MV-4-11 (cell line): ENCODE data around the gene NDUFB10.

Source experiments
- DNase-seq: peaks from one replicate; lab custom pipeline; 2025; lab: John Stamatoyannopoulos, UW

Gene NDUFB10

GRCh38 chr16:2002406-2003230 is 43.3 kb downstream of the NDUFB10 start:
- DNase-seq: no peak

- DNase-seq: no peak
These were observed 44.0 kb downstream of the NDUFB10 start for GRCh38 chr16:2003231-2003826.

GRCh38 chr16:2003827-2004641 is 44.7 kb downstream of the NDUFB10 start:
- DNase-seq: peak; percentile 84

- no peak for DNase-seq
These were observed 45.6 kb downstream of the NDUFB10 start for GRCh38 chr16:2004795-2005517.

DNA sequence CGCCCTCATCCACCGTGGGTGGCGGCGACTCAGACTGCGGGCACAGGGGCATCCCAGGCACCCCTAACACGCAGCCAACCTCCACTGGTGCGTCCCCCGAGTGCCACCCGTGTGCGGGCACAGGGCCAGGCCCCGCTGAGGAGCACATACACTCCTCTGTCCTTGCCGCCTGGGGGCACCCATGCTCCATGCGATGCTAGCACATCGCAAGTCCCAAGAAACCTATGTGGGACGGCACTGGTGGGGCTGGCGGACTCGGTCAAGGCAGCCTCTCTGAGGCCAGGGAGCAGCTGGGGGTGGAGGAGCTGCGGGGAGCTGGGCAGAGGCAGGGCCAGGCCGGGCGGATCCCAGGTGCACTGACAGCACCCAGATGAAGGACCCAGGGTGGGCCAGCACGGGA is 46.3 kb downstream of the NDUFB10 start:
- no peak for DNase-seq

- no peak for DNase-seq
These were observed 47.0 kb downstream of the NDUFB10 start for GRCh38 chr16:2006317-2006716.

- DNase-seq: no peak
These were observed 47.9 kb downstream of the NDUFB10 start for GRCh38 chr16:2007081-2007836.

GRCh38 chr16:2008009-2008526 is 48.7 kb downstream of the NDUFB10 start:
- DNase-seq: peak; percentile 80

DNA sequence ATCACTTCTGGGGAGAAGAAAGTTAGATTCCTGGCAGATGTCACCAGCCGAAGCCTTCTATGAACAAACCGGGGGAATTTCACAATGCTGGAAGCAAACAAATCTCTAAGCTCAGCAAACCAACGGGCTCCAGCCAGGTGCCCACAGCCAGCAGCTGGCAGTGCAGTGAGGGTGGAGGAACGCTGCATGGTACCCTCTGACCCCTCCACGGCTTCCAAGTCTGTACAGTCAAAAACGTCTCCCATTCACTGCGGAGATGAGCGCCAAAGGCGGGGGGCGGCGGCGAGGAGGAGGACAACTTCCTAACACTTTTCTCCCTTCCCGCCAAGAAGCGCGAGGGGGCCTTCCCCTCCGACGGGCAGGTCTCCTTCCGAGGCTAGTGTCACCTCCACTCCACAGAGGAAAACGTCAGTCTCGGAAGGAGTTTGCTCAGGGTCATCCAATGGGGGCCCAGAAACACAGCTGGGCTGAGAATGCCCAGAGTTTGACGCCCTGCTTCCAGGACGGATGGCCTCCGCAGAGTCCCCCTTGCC is 49.4 kb downstream of the NDUFB10 start:
- peak; percentile 47 for DNase-seq

- DNase-seq: no peak
These were observed 49.9 kb downstream of the NDUFB10 start for GRCh38 chr16:2009164-2009711.

DNA sequence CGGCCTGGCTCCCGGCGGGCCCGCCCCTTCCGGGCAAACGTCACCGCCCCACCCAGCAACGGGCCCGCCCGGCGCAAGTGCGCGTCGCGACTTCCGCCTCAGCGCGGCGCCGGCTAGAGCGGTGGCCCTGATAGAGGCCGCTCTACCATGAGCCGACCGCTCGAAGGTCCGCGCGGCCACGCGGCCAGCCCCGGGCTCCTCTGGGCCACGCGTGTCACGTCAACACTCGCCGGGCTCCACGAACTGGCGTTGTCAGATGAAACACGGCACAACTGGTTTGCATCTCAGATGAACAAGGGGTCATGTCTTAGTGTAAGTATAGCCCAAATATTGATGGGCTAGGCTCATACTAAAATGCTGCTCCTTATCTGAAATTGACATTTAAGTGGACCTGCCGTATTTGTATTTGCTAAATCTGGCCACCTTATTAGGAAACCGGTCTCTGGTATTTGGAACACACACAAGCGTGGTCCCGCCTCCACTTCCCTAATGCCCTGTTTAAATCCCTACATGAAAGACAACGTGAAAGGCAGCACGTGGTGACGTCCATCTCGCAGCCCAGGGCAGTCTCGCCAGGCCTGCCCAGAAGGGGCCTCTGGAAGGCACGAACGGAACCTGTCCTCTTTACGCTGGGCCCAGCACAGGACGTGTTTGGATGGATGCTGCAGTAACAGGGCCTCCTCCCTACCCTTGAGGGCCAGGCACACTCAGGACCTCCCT is 50.6 kb downstream of the NDUFB10 start, which contains the start of gene ZNF598:
Gene ZNF598 (minus strand): TSS at position 31 of the 720 bp plus-strand sequence.
- peak; percentile 79 for DNase-seq
